Fibroblast of mammary gland (primary cell): ENCODE results near the gene OR10H4.
"Not testable (repeated sequence)": the region's sequence is repeated elsewhere in the genome, so short reads cannot be mapped to it uniquely, and the experiment has no call there.

Experiments used
- DNase-seq: peaks from one replicate; pipeline ENCODE4 v3.0.0-alpha.2; 2010; ENCODE audit warnings: low read depth
- H3K4me3 ChIP-seq: 2 replicates; pipeline ENCODE4 v1.5.1; 2011; ENCODE audit warnings: low read depth, mild to moderate bottlenecking, low read length, moderate library complexity; ENCODE audit not compliant: control insufficient read depth
- CTCF ChIP-seq: conservative IDR thresholded peaks from 2 replicates; pipeline ENCODE4 v1.5.1; 2011; ENCODE audit warnings: low read depth, low read length, inconsistent platforms; ENCODE audit not compliant: control insufficient read depth, insufficient read depth

OR10H4 gene

DNA sequence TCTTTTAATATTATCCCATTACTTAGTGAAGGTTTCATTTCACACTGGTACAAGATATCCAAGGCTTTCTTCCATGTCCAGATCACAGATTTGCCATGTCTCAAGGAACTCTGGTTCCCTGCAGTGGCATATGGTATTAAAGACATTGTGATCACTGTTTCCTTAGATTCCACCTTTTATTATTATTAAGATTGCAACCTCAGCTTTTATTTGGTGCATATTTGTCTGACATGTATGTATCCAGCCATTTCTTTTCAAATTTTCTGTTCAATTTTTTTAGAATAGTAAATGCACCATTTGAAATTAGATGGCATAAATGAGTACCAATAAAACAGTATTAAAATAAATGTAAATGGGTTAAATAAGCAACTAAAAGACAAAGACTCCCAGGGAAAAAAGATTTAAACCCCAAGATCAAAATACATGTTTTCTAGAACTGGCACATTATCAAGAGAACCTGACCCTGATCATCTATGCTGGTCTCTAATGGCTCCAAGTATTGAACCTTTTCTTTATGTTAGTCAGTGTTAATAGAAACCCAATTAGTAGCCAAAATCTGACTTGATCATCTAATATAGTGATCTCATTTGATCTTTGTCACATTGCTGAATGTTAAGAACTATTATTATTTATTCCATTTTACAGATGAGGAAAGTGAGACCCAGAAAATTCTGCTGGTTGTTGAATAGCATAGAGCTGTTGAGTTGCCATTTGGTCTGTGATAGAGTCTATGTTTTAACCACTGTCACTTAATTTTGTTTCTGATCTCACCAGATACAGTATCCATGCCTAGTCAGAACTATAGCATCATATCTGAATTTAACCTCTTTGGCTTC lies at the start of gene OR10H4:
OR10H4 (plus strand) TSS at position 786 of the 836 bp plus-strand sequence; CDS start at position 786, 0 bp downstream.
- no peak within 1 kb of the TSS for H3K4me3 ChIP-seq
- no peak for TF ChIP-seq CTCF
- DNase-seq: no peak

DNA sequence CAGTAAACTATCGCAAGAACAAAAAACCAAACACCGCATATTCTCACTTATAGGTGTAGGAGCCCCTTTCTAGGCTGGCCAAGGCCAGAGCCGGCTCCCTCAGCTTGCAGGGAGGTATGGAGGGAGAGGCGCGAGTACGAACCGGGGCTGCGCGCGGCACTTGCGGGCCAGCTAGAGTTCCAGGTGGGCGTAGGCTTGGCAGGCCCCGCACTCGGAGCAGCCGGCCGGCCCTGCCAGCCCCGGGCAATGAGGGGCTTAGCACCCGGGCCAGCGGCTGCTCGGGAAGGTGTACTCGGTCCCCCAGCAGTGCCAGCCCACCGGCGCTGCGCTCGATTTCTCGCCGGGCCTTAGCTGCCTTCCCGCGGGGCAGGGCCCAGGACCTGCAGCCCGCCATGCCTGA lies 49.2 kb upstream of the OR10H4 start:
- DNase-seq, H3K4me3 ChIP-seq: not testable (repeated sequence)

- not testable (repeated sequence) for H3K4me3 ChIP-seq, DNase-seq
These were observed 48.8 kb upstream of the OR10H4 start for GRCh38 chr19:15900032-15900431.

GRCh38 chr19:15900504-15900903 lies 48.3 kb upstream of the OR10H4 start:
- DNase-seq: no peak
- no peak for TF ChIP-seq CTCF
- H3K4me3 ChIP-seq: no peak overlapping the region

DNA sequence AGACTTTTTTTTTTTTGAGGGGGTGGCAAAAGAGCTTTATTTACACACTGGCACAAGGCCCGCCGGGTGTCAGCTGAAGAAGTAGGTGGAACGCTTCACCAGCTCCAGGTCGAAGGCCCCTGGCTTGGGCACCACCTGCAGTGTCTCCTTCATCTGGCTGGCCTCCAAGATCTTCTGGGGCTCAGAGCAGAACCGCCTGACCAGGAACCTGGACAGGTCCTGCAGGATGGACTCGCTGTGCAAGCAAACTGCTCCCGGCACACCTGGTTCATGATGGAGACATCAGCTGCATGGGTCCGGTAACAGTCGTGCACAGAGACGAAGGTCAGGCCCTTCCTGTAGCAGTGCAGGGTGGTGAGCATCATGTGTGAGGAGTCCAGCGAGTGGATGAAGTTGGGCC lies 46.6 kb upstream of the OR10H4 start:
- no peak overlapping the region for H3K4me3 ChIP-seq
- no peak for DNase-seq
- TF ChIP-seq CTCF: no peak

GRCh38 chr19:15902898-15903297 lies 45.9 kb upstream of the OR10H4 start:
- H3K4me3 ChIP-seq, DNase-seq: not testable (repeated sequence)

GRCh38 chr19:15905026-15905425 lies 43.8 kb upstream of the OR10H4 start:
- DNase-seq: no peak
- no peak for TF ChIP-seq CTCF
- H3K4me3 ChIP-seq: no peak overlapping the region

GRCh38 chr19:15911599-15912235 lies 37.1 kb upstream of the OR10H4 start:
- TF ChIP-seq CTCF: no peak
- no peak for DNase-seq
- H3K4me3 ChIP-seq: no peak overlapping the region
